HG03103 (cell line): ENCODE data around the gene SPESP1.

ENCODE experiments used
- ATAC-seq: cut with Tn5 transposase; IDR thresholded peaks from one replicate; pipeline ENCODE4 v1.9.1; 2021; ENCODE audit warnings: low read depth; ENCODE audit not compliant: unreplicated experiment

Gene SPESP1

GRCh38 chr15:68930268-68931022 lies at the start of gene SPESP1:
SPESP1 (plus strand) TSS chr15:68930525; CDS start chr15:68930654, 129 bp downstream.
- no peak for ATAC-seq

DNA sequence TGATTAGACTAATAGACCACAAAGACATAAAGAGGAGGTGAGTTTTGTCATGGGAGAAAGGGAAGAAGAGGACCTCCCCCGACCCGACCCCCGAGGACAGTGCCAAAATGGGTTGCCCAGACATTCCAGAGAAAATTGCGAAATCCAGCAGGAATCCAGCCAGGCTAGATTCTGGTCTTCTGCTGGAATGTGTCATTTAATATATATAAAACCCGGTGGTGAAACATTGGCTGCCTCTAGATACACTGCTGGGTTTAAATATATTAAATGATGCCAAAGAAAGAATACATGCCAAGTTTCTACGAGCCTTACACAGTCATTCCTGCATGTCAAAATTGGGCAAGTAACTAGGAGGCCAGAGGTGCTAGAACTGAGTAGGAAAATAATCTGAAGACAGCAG lies 45.3 kb upstream of the SPESP1 start:
- ATAC-seq, result no peak

GRCh38 chr15:68887120-68887519 lies 43.2 kb upstream of the SPESP1 start:
- no peak for ATAC-seq

DNA sequence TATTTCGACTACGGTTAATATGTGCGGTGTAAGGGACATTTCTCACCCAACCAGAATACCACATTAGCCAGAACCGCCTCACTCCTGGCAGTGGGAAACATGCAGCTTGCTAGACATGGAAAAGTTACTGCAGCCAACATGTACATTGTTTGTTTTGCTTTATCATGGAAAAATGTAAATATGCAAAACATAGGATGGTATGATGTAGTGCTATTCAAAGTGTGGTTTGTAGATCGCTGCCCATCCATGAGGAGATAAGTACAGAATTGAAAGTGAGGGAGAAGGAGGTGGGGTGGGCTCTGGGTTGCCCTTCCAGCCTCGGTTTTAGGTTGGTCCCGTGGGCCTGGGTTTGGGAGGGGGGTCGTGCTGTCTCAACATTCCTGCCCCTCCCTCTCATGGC lies 42.5 kb upstream of the SPESP1 start:
- ATAC-seq, result no peak

DNA sequence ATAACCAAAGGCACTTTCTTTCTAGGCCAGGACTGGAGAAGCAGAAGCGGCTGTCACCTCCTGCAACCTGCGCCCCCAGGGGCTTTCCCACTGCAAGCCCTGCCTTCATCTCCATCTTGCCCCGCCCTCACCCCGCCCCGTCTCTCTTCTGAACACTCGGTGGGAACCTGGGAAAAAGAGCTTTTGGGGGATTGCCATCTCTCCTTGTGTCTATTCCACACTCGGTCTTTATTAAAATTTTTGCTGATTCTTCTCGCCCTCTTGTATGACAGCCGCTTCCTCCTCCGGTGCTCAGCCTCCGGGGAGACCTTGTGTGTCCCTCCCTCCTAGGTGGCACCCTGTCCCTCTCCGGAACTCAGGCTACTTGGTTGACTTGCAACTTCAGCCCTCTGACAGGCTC lies 41.9 kb upstream of the SPESP1 start:
- no peak for ATAC-seq

DNA sequence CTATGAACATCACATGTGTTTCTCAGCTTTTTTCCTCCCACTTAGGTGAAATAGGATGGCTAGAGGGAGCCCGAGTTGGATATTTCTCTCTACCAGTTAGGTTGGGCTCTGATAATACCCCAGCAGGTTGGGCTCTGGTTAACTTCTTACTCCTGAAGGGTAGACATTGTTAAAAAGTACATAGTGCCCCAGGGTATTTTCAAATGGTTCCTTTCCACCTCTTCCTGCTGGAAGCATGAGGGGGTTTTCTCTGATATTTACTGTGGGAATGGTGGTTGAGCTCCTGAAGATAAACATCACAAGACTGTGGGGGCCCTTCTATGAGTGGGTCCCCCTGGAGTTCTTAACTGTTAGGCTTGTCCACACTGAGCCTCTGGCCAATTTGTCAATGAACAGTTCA lies 36.1 kb upstream of the SPESP1 start:
- no peak for ATAC-seq

DNA sequence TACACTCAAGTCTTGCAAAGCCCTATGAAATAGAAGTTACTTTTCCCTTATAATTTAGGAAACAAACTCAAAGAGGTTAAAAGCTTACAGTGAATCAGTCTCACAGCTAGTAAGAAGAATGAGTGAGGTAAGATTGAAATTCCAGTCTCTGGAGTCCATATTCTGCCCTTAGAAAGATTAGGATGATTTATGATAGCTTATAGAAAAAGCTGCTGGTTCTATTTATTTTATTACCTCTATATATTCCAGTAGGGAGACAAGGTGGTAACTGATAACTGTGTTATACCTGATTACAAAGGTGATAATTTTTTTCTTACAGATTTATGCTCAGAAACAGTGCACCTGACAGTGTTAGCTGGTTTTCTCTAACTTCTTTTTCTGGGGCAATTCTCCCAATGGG lies 34.1 kb upstream of the SPESP1 start:
- ATAC-seq, result no peak

DNA sequence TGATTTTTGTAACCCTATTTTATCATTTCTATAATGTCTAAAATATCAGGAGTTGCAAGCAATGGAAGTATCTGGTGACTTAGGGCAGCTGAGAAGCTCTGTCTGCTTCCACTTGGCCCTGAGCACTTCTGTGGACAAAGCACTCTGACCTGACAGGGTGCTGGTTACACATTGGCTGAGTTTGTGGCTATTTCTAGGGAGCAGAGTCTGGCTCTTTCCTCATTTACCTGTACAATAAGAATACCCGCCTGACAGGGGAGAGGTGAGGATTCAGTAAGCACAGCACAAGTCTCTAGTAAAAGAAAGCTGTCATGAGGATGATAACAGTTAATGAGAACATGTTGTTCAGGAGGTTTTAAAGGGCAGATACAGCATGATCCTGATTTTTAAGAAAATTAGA lies 33.3 kb upstream of the SPESP1 start:
- no peak for ATAC-seq

- no peak for ATAC-seq
These were observed 30.3 kb upstream of the SPESP1 start for GRCh38 chr15:68900027-68900426.

GRCh38 chr15:68907396-68907923 lies 22.9 kb upstream of the SPESP1 start:
- no peak for ATAC-seq

DNA sequence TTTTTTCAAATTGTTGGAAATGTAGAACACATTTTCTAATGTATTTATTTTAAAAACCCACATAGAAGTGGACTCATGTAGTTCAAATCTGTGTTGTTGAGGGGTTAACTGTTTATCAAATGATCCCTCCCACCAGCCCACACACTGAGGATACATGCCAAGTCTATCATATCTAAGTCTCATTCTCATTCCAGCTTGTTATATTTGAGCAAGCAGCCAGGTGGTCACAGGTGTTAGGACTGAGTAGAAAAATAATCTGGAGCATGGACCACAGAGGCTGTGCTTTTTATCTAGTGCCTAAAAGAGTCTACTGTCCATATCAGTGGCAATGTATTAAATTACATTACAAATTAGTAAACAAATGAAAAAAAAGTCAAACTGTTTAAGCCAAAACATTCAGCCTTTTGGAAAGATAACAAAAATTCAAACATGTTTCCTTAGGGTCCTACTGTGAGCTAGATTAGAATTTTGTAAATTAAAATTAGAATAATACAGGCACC lies 20.7 kb upstream of the SPESP1 start:
- ATAC-seq, result no peak

DNA sequence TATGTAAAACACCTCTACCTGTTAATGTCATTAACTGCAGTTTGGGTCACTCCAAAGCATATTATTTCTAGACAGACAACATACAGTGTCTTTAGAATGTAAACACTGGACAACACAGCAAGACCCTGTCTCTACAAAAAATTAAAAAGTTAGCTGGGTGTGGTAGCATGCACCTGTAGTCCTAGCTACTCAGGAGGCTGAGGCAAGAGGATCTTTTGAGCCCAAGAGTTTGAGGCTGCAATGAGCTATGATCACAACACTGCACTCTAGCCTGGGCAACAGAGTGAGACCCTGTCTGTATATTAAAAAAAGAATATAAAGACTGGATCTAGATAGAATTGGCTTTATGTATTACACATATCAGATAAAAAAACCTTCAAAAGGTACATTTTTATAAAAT lies 20.0 kb upstream of the SPESP1 start:
- no peak for ATAC-seq

DNA sequence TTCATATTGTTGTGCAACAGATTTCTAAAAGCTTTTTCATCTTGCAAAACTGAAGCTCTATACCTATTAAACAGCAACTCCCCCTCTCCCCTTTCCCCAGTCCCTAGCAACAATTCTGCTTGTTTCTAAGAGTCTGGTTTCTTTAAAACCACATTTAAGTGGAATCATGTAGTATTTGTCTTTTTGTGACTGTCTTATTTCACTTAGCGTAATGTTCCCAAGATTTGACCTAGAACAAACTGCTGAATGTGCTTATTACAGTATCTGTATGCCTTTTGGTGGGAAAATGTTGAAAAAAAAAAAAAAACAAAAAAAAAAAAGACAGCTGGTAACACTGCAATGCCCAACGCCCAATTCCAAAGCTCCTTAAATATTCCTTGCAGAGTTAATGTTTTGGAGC lies 19.5 kb upstream of the SPESP1 start:
- no peak for ATAC-seq

- ATAC-seq, result no peak
These were observed 8.4 kb upstream of the SPESP1 start for GRCh38 chr15:68921926-68922325.

GRCh38 chr15:68924866-68925560 lies 5.3 kb upstream of the SPESP1 start:
- ATAC-seq, result no peak

DNA sequence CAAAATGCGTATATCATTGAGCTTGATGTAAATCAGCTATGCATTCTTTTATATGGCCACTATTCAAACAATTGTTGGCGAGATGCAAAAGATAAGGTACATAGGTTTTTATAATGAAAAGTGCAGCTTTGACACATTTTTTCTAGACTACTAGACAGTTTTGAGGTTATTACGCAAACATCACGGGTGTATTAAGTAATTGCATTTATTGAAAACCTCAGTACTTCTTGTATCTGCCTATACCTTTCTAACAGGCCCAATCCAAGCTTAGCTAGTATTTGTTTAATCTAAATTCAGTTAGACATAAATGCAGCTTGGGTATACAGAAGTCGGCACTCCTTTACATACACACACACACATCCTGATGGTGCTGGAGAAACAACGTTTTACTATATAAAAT lies 2.7 kb downstream of the SPESP1 start:
- ATAC-seq, result no peak

DNA sequence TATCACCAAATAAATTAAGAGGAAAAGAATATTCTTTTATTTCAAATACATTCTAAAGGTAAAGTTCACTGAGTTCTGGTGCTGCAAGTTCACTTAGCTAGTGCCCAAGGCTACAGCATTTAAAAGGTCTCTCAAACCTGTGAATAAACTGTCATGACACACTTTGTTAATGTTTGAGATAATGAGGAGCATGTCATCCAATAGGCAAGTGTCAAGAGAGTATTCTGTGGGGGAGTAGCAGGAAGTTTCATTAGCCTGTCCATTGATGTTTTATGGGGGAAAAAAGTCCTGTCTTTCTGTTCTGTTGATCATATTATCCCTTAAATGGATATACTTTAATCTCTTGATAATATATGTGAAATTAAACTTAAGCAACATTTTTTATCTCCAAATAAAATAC lies 4.0 kb downstream of the SPESP1 start:
- ATAC-seq, result no peak

DNA sequence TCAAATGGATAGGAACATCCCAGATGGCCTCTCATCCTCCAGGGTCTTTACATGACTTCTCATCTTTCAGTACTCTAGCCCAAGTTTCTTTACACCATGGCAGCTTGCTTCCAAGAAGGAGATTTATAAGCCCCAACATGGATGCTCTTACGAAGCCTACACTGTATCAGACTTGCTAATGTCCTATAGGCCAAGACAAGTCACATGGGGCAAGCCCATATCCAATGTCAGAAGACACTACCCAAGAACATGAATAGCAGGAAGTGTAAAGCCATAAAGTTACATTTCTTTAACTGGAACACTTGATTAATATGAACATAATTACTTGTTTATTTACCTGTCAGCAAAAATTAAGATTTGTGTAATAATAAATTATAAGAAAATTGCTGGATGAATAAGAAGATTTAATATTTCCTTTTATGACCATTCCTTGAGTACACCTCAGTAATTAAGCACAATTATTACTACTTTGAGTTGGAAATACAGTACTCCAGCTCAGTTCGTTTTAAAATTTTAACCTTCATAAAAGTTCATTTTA lies 5.1 kb downstream of the SPESP1 start:
- no peak for ATAC-seq

- no peak for ATAC-seq
These were observed 9.2 kb downstream of the SPESP1 start for GRCh38 chr15:68939501-68939900.

DNA sequence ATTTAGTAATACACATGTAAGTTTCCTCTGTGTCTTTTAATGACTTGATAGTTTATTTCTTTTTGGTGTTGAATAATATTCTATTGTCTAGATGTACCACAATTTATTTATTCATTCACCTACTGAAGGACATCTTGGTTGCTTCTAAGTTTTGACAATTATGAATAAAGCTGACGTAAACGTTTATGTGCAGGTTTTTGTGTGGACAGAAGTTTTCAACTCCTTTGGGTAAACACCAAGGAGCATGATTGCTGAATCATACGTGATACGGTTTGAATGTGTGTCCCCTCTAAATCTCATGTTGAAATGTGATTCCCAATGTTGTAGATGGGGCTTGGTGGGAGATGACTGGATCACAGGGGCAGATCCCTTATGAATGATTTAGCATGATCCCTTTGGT lies 21.5 kb downstream of the SPESP1 start:
- ATAC-seq, result no peak

DNA sequence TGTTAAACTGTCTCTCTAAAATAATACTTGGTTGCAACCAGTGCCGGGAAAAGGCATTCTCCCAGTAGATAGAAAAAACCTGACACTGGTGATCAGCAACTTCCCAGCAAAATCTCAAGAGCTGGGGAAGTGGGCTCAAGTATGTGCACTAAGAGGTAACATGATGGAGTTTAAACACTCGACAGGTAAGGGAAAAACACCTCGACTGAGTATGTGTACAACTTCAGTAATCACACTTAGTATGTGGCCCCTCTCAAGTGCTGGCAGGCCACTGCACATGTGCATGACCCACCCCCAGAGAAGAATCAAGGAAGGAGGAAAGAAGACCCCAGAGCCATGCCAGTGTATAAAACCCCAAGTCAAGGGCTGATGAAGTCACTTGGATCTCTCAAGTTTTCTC lies 27.4 kb downstream of the SPESP1 start:
- no peak for ATAC-seq

DNA sequence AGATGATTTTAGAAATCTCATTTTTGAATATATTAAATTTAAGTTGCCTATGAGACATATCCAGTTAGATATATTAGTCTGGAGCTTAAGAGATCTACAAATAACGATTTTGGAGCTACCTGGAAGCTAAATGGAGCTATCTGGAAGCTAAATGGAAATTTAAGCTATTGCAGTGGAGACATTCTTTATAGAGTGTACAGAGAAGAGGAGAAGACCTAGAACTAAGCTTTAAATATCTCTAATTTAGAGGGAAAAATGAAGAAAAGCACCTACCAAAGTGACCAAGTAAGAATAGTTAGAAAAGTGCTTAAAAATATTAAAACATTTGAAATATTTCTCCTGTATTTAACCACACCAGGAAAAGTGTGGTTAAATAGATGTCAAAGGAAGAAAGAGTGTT lies 28.3 kb downstream of the SPESP1 start:
- ATAC-seq, result no peak
